Liver (tissue), 3 donors: Measurements from ENCODE around the gene NDUFB11.

ENCODE experiments used
- EGR1 ChIP-seq, 2 donors: IDR thresholded peaks; 2 replicates each; pipeline ENCODE4 v1.6.1; 2016 to 2018; ENCODE audit warnings: antibody characterized with exemption in 2 of 2, low read depth in 2 of 2
- FOXA1 ChIP-seq: IDR thresholded peaks from 2 replicates; pipeline ENCODE4 v1.6.1; 2016; ENCODE audit warnings: antibody characterized with exemption
- JUND ChIP-seq, 2 donors: IDR thresholded peaks; 2 replicates each; pipeline ENCODE4 v1.6.1; 2016; ENCODE audit warnings: antibody characterized with exemption in 2 of 2
- MAX ChIP-seq: IDR thresholded peaks from 2 replicates; pipeline ENCODE4 v1.6.1; 2016; ENCODE audit warnings: antibody characterized with exemption
- RAD21 ChIP-seq, 2 donors: IDR thresholded peaks; 2 replicates each; pipeline ENCODE4 v1.6.1; 2016; ENCODE audit warnings: antibody characterized with exemption in 2 of 2, mild to moderate bottlenecking in 2 of 2
- YY1 ChIP-seq: IDR thresholded peaks from 2 replicates; pipeline ENCODE4 v1.6.1; 2016; ENCODE audit warnings: antibody characterized with exemption, mild to moderate bottlenecking
- TF ChIP-seq, protein P1 (sequence below): fragments of 150-350 bp; IDR thresholded peaks from 2 replicates; pipeline ENCODE4 v1.5.1; 2017; ENCODE audit warnings: improper control_type of control experiment, low read depth, low read length; ENCODE audit not compliant: missing input control
- TF ChIP-seq, protein P2 (sequence below): IDR thresholded peaks from 2 replicates; pipeline ENCODE4 v1.6.1; 2016; ENCODE audit warnings: antibody characterized with exemption, mild to moderate bottlenecking
- TF ChIP-seq, protein P3 (sequence below): IDR thresholded peaks from 2 replicates; pipeline ENCODE4 v1.6.1; 2016; ENCODE audit warnings: antibody characterized with exemption
- donor health status: healthy.
- donor health status: healthy.

GRCh38 chrX:47098338-47099094, 46.0 kb downstream of the NDUFB11 start:
- TF ChIP-seq, protein P1, sequence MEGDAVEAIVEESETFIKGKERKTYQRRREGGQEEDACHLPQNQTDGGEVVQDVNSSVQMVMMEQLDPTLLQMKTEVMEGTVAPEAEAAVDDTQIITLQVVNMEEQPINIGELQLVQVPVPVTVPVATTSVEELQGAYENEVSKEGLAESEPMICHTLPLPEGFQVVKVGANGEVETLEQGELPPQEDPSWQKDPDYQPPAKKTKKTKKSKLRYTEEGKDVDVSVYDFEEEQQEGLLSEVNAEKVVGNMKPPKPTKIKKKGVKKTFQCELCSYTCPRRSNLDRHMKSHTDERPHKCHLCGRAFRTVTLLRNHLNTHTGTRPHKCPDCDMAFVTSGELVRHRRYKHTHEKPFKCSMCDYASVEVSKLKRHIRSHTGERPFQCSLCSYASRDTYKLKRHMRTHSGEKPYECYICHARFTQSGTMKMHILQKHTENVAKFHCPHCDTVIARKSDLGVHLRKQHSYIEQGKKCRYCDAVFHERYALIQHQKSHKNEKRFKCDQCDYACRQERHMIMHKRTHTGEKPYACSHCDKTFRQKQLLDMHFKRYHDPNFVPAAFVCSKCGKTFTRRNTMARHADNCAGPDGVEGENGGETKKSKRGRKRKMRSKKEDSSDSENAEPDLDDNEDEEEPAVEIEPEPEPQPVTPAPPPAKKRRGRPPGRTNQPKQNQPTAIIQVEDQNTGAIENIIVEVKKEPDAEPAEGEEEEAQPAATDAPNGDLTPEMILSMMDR = no peak
- TF ChIP-seq MAX = no peak
- TF ChIP-seq RAD21 (IDR thresholded peaks at IDR 0.05) = no peak
- no peak for TF ChIP-seq EGR1 (IDR thresholded peaks at IDR 0.05; ENCODE audit: low read depth in 2 of 2)
- TF ChIP-seq JUND (IDR thresholded peaks at IDR 0.05) = no peak
- TF ChIP-seq FOXA1 = no peak
- TF ChIP-seq YY1 = no peak
- TF ChIP-seq, protein P2, sequence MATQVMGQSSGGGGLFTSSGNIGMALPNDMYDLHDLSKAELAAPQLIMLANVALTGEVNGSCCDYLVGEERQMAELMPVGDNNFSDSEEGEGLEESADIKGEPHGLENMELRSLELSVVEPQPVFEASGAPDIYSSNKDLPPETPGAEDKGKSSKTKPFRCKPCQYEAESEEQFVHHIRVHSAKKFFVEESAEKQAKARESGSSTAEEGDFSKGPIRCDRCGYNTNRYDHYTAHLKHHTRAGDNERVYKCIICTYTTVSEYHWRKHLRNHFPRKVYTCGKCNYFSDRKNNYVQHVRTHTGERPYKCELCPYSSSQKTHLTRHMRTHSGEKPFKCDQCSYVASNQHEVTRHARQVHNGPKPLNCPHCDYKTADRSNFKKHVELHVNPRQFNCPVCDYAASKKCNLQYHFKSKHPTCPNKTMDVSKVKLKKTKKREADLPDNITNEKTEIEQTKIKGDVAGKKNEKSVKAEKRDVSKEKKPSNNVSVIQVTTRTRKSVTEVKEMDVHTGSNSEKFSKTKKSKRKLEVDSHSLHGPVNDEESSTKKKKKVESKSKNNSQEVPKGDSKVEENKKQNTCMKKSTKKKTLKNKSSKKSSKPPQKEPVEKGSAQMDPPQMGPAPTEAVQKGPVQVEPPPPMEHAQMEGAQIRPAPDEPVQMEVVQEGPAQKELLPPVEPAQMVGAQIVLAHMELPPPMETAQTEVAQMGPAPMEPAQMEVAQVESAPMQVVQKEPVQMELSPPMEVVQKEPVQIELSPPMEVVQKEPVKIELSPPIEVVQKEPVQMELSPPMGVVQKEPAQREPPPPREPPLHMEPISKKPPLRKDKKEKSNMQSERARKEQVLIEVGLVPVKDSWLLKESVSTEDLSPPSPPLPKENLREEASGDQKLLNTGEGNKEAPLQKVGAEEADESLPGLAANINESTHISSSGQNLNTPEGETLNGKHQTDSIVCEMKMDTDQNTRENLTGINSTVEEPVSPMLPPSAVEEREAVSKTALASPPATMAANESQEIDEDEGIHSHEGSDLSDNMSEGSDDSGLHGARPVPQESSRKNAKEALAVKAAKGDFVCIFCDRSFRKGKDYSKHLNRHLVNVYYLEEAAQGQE = peak; percentile 75
- TF ChIP-seq, protein P3, sequence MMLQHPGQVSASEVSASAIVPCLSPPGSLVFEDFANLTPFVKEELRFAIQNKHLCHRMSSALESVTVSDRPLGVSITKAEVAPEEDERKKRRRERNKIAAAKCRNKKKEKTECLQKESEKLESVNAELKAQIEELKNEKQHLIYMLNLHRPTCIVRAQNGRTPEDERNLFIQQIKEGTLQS = no peak
